Endothelial cell of umbilical vein (primary cell): ENCODE measurements around the gene B3GNT9. TPM values are rescaled to one million over a fixed set of nuclear protein-coding genes. Genes with fewer than 3 reads are reported as not detected.
A peak's percentile ranks its signal among the peaks of the same experiment; 100 is the strongest.

Experiments used
- BruUV-seq: library from RNA; stranded (reverse); fragments of 400-500 nt; replicated peaks from 2 replicates; lab custom pipeline; 2021; lab: Mats Ljungman, UMichigan
- CTCF ChIA-PET: fragments of 300-600, 350-600 bp; sonication (Branson Sonifier 250); formaldehyde crosslinking; loops from one replicate; lab custom pipeline; 2021; ENCODE audit warnings: antibody characterized with exemption, inconsistent platforms; lab: Charles Lee
- POLR2A ChIA-PET: fragments of 300-600, 350-600 bp; sonication (Branson Sonifier 250); formaldehyde crosslinking; loops from one replicate; lab custom pipeline; 2021; ENCODE audit warnings: antibody characterized with exemption, inconsistent platforms; lab: Charles Lee
- DNase-seq: peaks from one replicate; pipeline ENCODE4 v3.0.0-alpha.2; 2011; ENCODE audit warnings: low read depth, low spot score
- FAIRE-seq: peaks from 2 replicates; lab custom pipeline; 2011; peaks lifted over from hg19 to GRCh38; lab: Jason Lieb, UNC
- H2AFZ ChIP-seq: 2 replicates; pipeline ENCODE4 v1.6.0; 2012; ENCODE audit warnings: low read depth, low read length, control low read depth, inconsistent platforms
- H3K27ac ChIP-seq: 2 replicates; pipeline ENCODE4 v1.5.1; 2011; ENCODE audit warnings: low read depth, mild to moderate bottlenecking, control low read depth, low read length, moderate library complexity; ENCODE audit not compliant: insufficient read depth
- H3K27me3 ChIP-seq, 2 experiments: 2 replicates each; pipeline versions ENCODE4 v1.6.0 to v1.6.1; 2011; ENCODE audit warnings: low read length in 2 of 2, mixed read lengths in 1 of 2; ENCODE audit not compliant: control insufficient read depth in 2 of 2, insufficient read depth in 2 of 2
- H3K36me3 ChIP-seq, 2 experiments: 2 replicates in 1 of 2; 3 replicates in 1 of 2; pipeline ENCODE4 v1.5.1; 2011; ENCODE audit warnings: low read length in 2 of 2, mild to moderate bottlenecking in 1 of 2, moderate library complexity in 1 of 2; ENCODE audit not compliant: control insufficient read depth in 2 of 2, insufficient read depth in 2 of 2; ENCODE audit errors: extremely low read depth in 1 of 2
- H3K4me1 ChIP-seq: 3 replicates; pipeline ENCODE4 v1.5.1; 2011; ENCODE audit warnings: mild to moderate bottlenecking, low read length; ENCODE audit not compliant: control insufficient read depth, insufficient read depth; ENCODE audit errors: extremely low read depth
- H3K4me2 ChIP-seq: 2 replicates; pipeline ENCODE4 v1.6.1; 2011; ENCODE audit warnings: low read length, control low read depth, mixed read lengths; ENCODE audit not compliant: insufficient read depth
- H3K4me3 ChIP-seq, 3 experiments: fragments of 200-600 bp in 1 of 3; sonication (generic), shearing (Covaris generic) in 1 of 3; replicated peaks in 1 of 3; 2 replicates each; pipeline ENCODE4 v1.5.1; 2011 to 2016; ENCODE audit warnings: control low read depth in 3 of 3, low read length in 3 of 3, mild to moderate bottlenecking in 2 of 3, inconsistent platforms in 1 of 3, low read depth in 1 of 3, moderate library complexity in 1 of 3; ENCODE audit not compliant: insufficient read depth in 1 of 3
- H3K79me2 ChIP-seq: 2 replicates; pipeline ENCODE4 v1.6.0; 2012; ENCODE audit warnings: low read length, inconsistent platforms; ENCODE audit not compliant: control insufficient read depth, insufficient read depth
- H3K9ac ChIP-seq: replicated peaks from 2 replicates; pipeline ENCODE3; 2011; ENCODE audit warnings: low read length, control low read depth; ENCODE audit not compliant: insufficient read depth; ENCODE audit errors: extremely low read depth
- H3K9me1 ChIP-seq: replicated peaks from 3 replicates; pipeline ENCODE4 v1.6.0; 2011; ENCODE audit warnings: mild to moderate bottlenecking, low read length; ENCODE audit not compliant: control insufficient read depth, insufficient read depth; ENCODE audit errors: extremely low read depth
- H3K9me3 ChIP-seq: replicated peaks from 2 replicates; pipeline ENCODE4 v1.5.1; 2012; ENCODE audit warnings: low read length, inconsistent platforms; ENCODE audit not compliant: control insufficient read depth, insufficient read depth
- H4K20me1 ChIP-seq: replicated peaks from 2 replicates; pipeline ENCODE3; 2011; ENCODE audit warnings: mild to moderate bottlenecking, low read length; ENCODE audit not compliant: control insufficient read depth, insufficient read depth; ENCODE audit errors: extremely low read depth
- CTCF ChIP-seq, 2 donors: IDR thresholded peaks; 1 replicate in 1 of 2; 2 replicates in 1 of 2; pipeline ENCODE4 v1.5.1; 2011; ENCODE audit warnings: low read length in 2 of 2, mild to moderate bottlenecking in 2 of 2, moderate library complexity in 2 of 2, control low read depth in 1 of 2, inconsistent platforms in 1 of 2, low read depth in 1 of 2; ENCODE audit not compliant: insufficient read depth in 1 of 2; ENCODE audit errors: extremely low read depth in 1 of 2
- EZH2 ChIP-seq: IDR thresholded peaks from 2 replicates; pipeline ENCODE4 v1.6.1; 2012; ENCODE audit warnings: borderline replicate concordance, low read depth, mild to moderate bottlenecking, moderate library complexity, low read length, inconsistent platforms; ENCODE audit not compliant: severe bottlenecking
- FOS ChIP-seq: IDR thresholded peaks from 2 replicates; pipeline ENCODE4 v1.6.1; 2011; ENCODE audit warnings: mild to moderate bottlenecking, low read length, moderate library complexity, borderline replicate concordance; ENCODE audit not compliant: insufficient read depth
- GATA2 ChIP-seq: IDR thresholded peaks from 2 replicates; pipeline ENCODE4 v1.7.0; 2011; ENCODE audit warnings: low read depth, mild to moderate bottlenecking, moderate library complexity, mixed read lengths, low read length; ENCODE audit not compliant: insufficient read length, insufficient read depth
- JUN ChIP-seq: IDR thresholded peaks from 2 replicates; pipeline ENCODE4 v1.6.1; 2011; ENCODE audit warnings: borderline replicate concordance, low read depth; ENCODE audit not compliant: insufficient read length, insufficient read depth
- MYC ChIP-seq: IDR thresholded peaks from one replicate; pipeline ENCODE4 v1.6.1; 2011; ENCODE audit warnings: mild to moderate bottlenecking, low read depth, low read length
- POLR2A ChIP-seq: IDR thresholded peaks from 2 replicates; pipeline ENCODE4 v1.6.1; 2012; ENCODE audit warnings: low read depth, mild to moderate bottlenecking, control low read depth, low read length
- POLR2AphosphoS5 ChIP-seq: IDR thresholded peaks from 2 replicates; pipeline ENCODE4 v1.6.1; 2012; ENCODE audit warnings: low read depth, mild to moderate bottlenecking, control low read depth, low read length, moderate library complexity; ENCODE audit not compliant: insufficient read depth
- dilution Hi-C: fragments of 300-500 bp; cut with MboI; formaldehyde crosslinking; loops from one replicate; pipeline ENCODE4 v1.15.0; 2019; ENCODE audit warnings: low sequenced_read_pairs; ENCODE audit not compliant: extremely low pct_ligation_motif_present
- intact Hi-C: fragments of 100-400 bp; cut with micrococcal nuclease; formaldehyde crosslinking; loops from one replicate; pipeline ENCODE4 v1.10.0; 2022
- polyA plus RNA-seq, 4 experiments: library from polyadenylated mRNA; depleted of rRNA in 3 of 4; stranded (reverse) in 3 of 4; unstranded in 1 of 4; fragments of >200 nt; gene quantifications; 2 replicates each; pipeline versions ENCODE4 v1.2.1 to v1.2.3, GENCODE V29; 2011 to 2012; ENCODE audit warnings: missing spikeins in 1 of 4
- total RNA-seq: library from RNA; stranded (reverse); gene quantifications from 2 replicates; pipeline ENCODE4 v1.2.3, GENCODE V29; 2021
- TF ChIP-seq, protein P1 (sequence below): IDR thresholded peaks from 2 replicates; pipeline ENCODE4 v1.6.1; 2011; ENCODE audit not compliant: insufficient read depth, insufficient read length

Gene B3GNT9
- total and polyA plus RNA-seq, 2 donors (not counting 3 experiments of a cell fraction or from before 2014, with no cell fraction given): 4.0 to 6.4 TPM

- H3K27me3 ChIP-seq: no peaks in the 10 kb centered on the region
- BruUV-seq: no TSS peak
- no peak overlapping the region for H3K9ac ChIP-seq
- no peaks in the 10 kb centered on the region for H3K36me3 ChIP-seq
- H3K79me2 ChIP-seq: peaks cover 13% of the 10 kb centered on the region
- H2AFZ ChIP-seq: no peak overlapping the region
- H3K9me1 ChIP-seq: no peaks in the 10 kb centered on the region
- no peak overlapping the region for H3K4me2 ChIP-seq
- H3K27ac ChIP-seq: no peak overlapping the region
- CTCF ChIA-PET: interaction anchor here (0.7 to 1.5 kb wide), 6 partner anchors 17 to 226 kb away, joined by 3 to 7 read pairs (median 4); partner anchors contain the start of genes FBXL8 and TRADD
- no peaks in the 10 kb centered on the region for H4K20me1 ChIP-seq
- POLR2A ChIA-PET: interaction anchor here (0.9 kb wide), 1 partner anchor 10 kb away, joined by 3 read pairs; the partner anchor contains the start of gene NOL3
- H3K4me3 ChIP-seq: no peak overlapping the region
- peaks cover 33% of the 10 kb centered on the region for H3K4me1 ChIP-seq
- H3K9me3 ChIP-seq: no peaks in the 10 kb centered on the region
- intact Hi-C loops: no loop called here
- dilution Hi-C loops: no loop called here
- DNase-seq (no peak), FAIRE-seq (no peak)
- no peak for TF ChIP-seq FOS
- no peak for TF ChIP-seq MYC
- no peak for TF ChIP-seq POLR2A
- TF ChIP-seq EZH2: no peak
- TF ChIP-seq, protein P1, sequence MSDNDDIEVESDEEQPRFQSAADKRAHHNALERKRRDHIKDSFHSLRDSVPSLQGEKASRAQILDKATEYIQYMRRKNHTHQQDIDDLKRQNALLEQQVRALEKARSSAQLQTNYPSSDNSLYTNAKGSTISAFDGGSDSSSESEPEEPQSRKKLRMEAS: no peak
These were observed 29.4 kb upstream of the B3GNT9 start for GRCh38 chr16:67180166-67180565.

DNA sequence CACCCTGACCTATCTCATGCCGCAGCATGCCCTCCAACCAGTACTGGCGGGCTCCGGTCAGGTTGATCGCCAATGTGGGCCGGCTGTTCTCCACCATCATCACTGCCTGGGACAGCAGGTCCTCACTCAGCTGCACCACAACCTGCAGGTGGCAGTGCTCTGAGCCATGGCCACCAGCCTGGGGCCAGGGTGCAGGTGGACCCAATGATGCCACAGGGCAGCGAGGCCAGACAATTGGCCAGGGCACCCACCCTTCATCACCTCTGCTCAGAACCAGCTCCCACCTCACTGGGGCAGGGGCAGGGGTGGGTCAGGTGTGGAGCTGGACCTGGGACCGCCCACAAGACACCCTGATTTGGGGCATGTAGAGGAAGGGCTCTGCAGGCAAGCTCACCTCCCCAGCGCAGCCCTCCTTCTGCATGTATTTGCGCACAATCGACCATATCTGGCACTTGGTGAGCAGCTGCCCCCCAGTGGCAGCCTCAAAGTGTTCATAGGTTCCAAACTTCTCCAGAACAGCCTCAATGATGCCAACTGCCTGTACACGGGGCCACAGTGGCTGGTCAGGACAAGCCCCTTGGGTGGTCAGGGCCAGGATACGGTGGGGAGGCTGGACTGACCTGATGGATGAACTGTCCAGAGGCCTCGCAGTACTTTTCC, 28.8 kb upstream of the B3GNT9 start:
- POLR2A ChIA-PET: interaction anchor here (0.9 kb wide), 1 partner anchor 9 kb away, joined by 3 read pairs; the partner anchor contains the start of gene NOL3
- dilution Hi-C loops: no loop called here
- TF ChIP-seq, protein P1: no peak
- TF ChIP-seq EZH2 (no peak), JUN (no peak), CTCF (IDR thresholded peaks at IDR 0.05; ENCODE audit: extremely low read depth in 1 of 2, insufficient read depth in 1 of 2, low read depth in 1 of 2, low read length in 2 of 2) (peak in 1 of 2 donors; percentile 20), FOS (no peak), POLR2AphosphoS5 (no peak), GATA2 (no peak)
- Histone ChIP-seq H3K9ac (no peak overlapping the region), H3K27me3 (no peaks in the 10 kb centered on the region), H3K27ac (no peak overlapping the region), H3K36me3 (no peaks in the 10 kb centered on the region), H4K20me1 (no peaks in the 10 kb centered on the region), H2AFZ (no peak overlapping the region), H3K4me2 (no peak overlapping the region), H3K79me2 (peaks cover 13% of the 10 kb centered on the region), H3K9me1 (no peaks in the 10 kb centered on the region), H3K9me3 (no peaks in the 10 kb centered on the region), H3K4me3 (no peak overlapping the region), H3K4me1 (peaks cover 35% of the 10 kb centered on the region)
- intact Hi-C loops: no loop called here
- no TSS peak for BruUV-seq
- FAIRE-seq (no peak), DNase-seq (no peak)
- CTCF ChIA-PET: interaction anchor here (0.7 to 1.2 kb wide), 5 partner anchors 16 to 225 kb away, joined by 3 to 5 read pairs (median 4); no protein-coding TSS in a partner anchor
